ENCODE measurements around the gene LCP2. TPM values are rescaled to one million over a fixed set of nuclear protein-coding genes. Genes with fewer than 3 reads are reported as not detected.

LCP2 gene
- total RNA-seq, 1 experiment from 2014 or later, result not detected

- H3K27ac ChIP-seq, result no peak overlapping the region
- H3K9me3 ChIP-seq (ENCODE audit: insufficient read depth, low read depth), result no peaks in the 10 kb centered on the region
- no TSS peak for BruUV-seq (replicated peaks)
- POLR2A ChIA-PET (ENCODE audit: unreplicated experiment), result no interaction called here
- no peaks in the 10 kb centered on the region for H4K20me1 ChIP-seq (ENCODE audit: insufficient read depth)
- H3K4me3 ChIP-seq, result peak overlapping the region; percentile 50; the same call in 1 of the 2 replicates
- peak overlapping the region; percentile 72 for H3K4me2 ChIP-seq
- peak; percentile 45 to 52 for DNase-seq
- CTCF ChIA-PET, result no interaction called here
- no peaks in the 10 kb centered on the region for H3K4me1 ChIP-seq (replicated peaks; ENCODE audit: insufficient read depth)
- H2AFZ ChIP-seq, result no peak overlapping the region
- TF ChIP-seq CTCF (conservative IDR thresholded peaks at IDR 0.05), result peak; percentile 90
- TF ChIP-seq EZH2 (IDR thresholded peaks at IDR 0.05; ENCODE audit: low read depth), result no peak
- intact Hi-C loops (cut with micrococcal nuclease; ENCODE audit: unreplicated experiment), result loop anchor here (5.0 kb wide), 2 partner anchors 155 to 165 kb away; no protein-coding TSS in a partner anchor
- H3K27me3 ChIP-seq (ENCODE audit: insufficient read depth, low read depth), result peaks cover 24% of the 10 kb centered on the region; the same call in 1 of the 2 replicates
- no peaks in the 10 kb centered on the region for H3K9me2 ChIP-seq (ENCODE audit: insufficient read depth)
- no peaks in the 10 kb centered on the region for H3K36me3 ChIP-seq (ENCODE audit: low read depth)
- no peaks in the 10 kb centered on the region for H3K79me2 ChIP-seq (ENCODE audit: low read depth)
- no peaks in the 10 kb centered on the region for H3F3A ChIP-seq (ENCODE audit: insufficient read depth, low read depth)
Measured at GRCh38 chr5:170267431-170268152, 30.0 kb downstream of the LCP2 start.

- BruUV-seq (replicated peaks), result no TSS peak
- CTCF ChIA-PET, result interaction anchor here (0.5 kb wide), 1 partner anchor 268 kb away, joined by 6 read pairs; no protein-coding TSS in a partner anchor
- POLR2A ChIA-PET (ENCODE audit: unreplicated experiment), result no interaction called here
Measured at GRCh38 chr5:170266570-170267381, 30.8 kb downstream of the LCP2 start.

More at GRCh38 chr5:170266570-170267381, 30.8 kb downstream of the LCP2 start:
- H3K27ac ChIP-seq, result no peak overlapping the region
- H3K9me2 ChIP-seq (ENCODE audit: insufficient read depth), result no peaks in the 10 kb centered on the region
- no peak overlapping the region for H3K4me3 ChIP-seq
- no peak for TF ChIP-seq CTCF (conservative IDR thresholded peaks at IDR 0.05)
- TF ChIP-seq EZH2 (IDR thresholded peaks at IDR 0.05; ENCODE audit: low read depth), result no peak
- no peak overlapping the region for H3K4me2 ChIP-seq
- no peaks in the 10 kb centered on the region for H4K20me1 ChIP-seq (ENCODE audit: insufficient read depth)
- H3K9me3 ChIP-seq (ENCODE audit: insufficient read depth, low read depth), result no peaks in the 10 kb centered on the region
- no peak overlapping the region for H2AFZ ChIP-seq
- no peaks in the 10 kb centered on the region for H3F3A ChIP-seq (ENCODE audit: insufficient read depth, low read depth)
- intact Hi-C loops (cut with micrococcal nuclease; ENCODE audit: unreplicated experiment), result loop anchor here (5.0 kb wide), 2 partner anchors 156 to 164 kb away; no protein-coding TSS in a partner anchor
- H3K79me2 ChIP-seq (ENCODE audit: low read depth), result no peaks in the 10 kb centered on the region
- H3K4me1 ChIP-seq (replicated peaks; ENCODE audit: insufficient read depth), result no peaks in the 10 kb centered on the region
- DNase-seq, result no peak
- no peaks in the 10 kb centered on the region for H3K36me3 ChIP-seq (ENCODE audit: low read depth)
- H3K27me3 ChIP-seq (ENCODE audit: insufficient read depth, low read depth), result peaks cover 24% of the 10 kb centered on the region; the same call in 1 of the 2 replicates
